BLaER1 (cell line): ENCODE measurements around the gene KIRREL1.
A peak's percentile ranks its signal among the peaks of the same experiment; 100 is the strongest.

Source experiments
- H3K27ac ChIP-seq: shearing (Covaris generic); formaldehyde crosslinking; 2 replicates; pipeline ENCODE4 v1.8.1; 2022
- H3K27me3 ChIP-seq: shearing (Covaris generic); formaldehyde crosslinking; 2 replicates; pipeline ENCODE4 v1.8.1; 2022
- H3K36me3 ChIP-seq: shearing (Covaris generic); formaldehyde crosslinking; 2 replicates; pipeline ENCODE4 v1.8.1; 2022
- H3K4me1 ChIP-seq: shearing (Covaris generic); formaldehyde crosslinking; 2 replicates; pipeline ENCODE4 v1.8.1; 2022
- H3K4me2 ChIP-seq: shearing (Covaris generic); formaldehyde crosslinking; 2 replicates; pipeline ENCODE4 v1.8.1; 2022
- H3K4me3 ChIP-seq: shearing (Covaris generic); formaldehyde crosslinking; 2 replicates; pipeline ENCODE4 v1.8.1; 2022
- H3K9ac ChIP-seq: shearing (Covaris generic); formaldehyde crosslinking; 2 replicates; pipeline ENCODE4 v1.8.1; 2022
- H3K9me3 ChIP-seq: shearing (Covaris generic); formaldehyde crosslinking; 2 replicates; pipeline ENCODE4 v1.8.1; 2022
- H4K20me1 ChIP-seq: shearing (Covaris generic); formaldehyde crosslinking; 2 replicates; pipeline ENCODE4 v1.8.1; 2022
- Cebpa-rat ChIP-seq: shearing (Covaris generic); IDR thresholded peaks from 2 replicates; pipeline ENCODE4 v1.8.1; 2022

KIRREL1 gene

GRCh38 chr1:157959750-157960149, 33.7 kb upstream of the KIRREL1 start:
- Histone ChIP-seq H3K27me3 (no peaks in the 10 kb centered on the region), H3K4me3 (no peak overlapping the region), H3K27ac (no peak overlapping the region), H3K36me3 (no peaks in the 10 kb centered on the region), H3K4me1 (peaks cover 21% of the 10 kb centered on the region), H3K9ac (no peak overlapping the region), H3K9me3 (no peaks in the 10 kb centered on the region), H4K20me1 (no peaks in the 10 kb centered on the region), H3K4me2 (no peak overlapping the region)
- no peak for TF ChIP-seq Cebpa-rat

GRCh38 chr1:157960773-157961172, 32.7 kb upstream of the KIRREL1 start:
- Histone ChIP-seq H4K20me1 (no peaks in the 10 kb centered on the region), H3K4me1 (peaks cover 21% of the 10 kb centered on the region), H3K36me3 (no peaks in the 10 kb centered on the region), H3K9ac (no peak overlapping the region), H3K4me2 (no peak overlapping the region), H3K9me3 (no peaks in the 10 kb centered on the region), H3K27me3 (no peaks in the 10 kb centered on the region), H3K4me3 (no peak overlapping the region), H3K27ac (no peak overlapping the region)
- TF ChIP-seq Cebpa-rat, result no peak

GRCh38 chr1:157961805-157962762, 31.4 kb upstream of the KIRREL1 start:
- no peak for TF ChIP-seq Cebpa-rat
- Histone ChIP-seq H3K9ac (no peak overlapping the region), H3K4me3 (no peak overlapping the region), H3K4me2 (no peak overlapping the region), H3K27me3 (no peaks in the 10 kb centered on the region), H3K36me3 (no peaks in the 10 kb centered on the region), H3K4me1 (peaks cover 16% of the 10 kb centered on the region), H3K9me3 (no peaks in the 10 kb centered on the region), H3K27ac (no peak overlapping the region), H4K20me1 (no peaks in the 10 kb centered on the region)

DNA sequence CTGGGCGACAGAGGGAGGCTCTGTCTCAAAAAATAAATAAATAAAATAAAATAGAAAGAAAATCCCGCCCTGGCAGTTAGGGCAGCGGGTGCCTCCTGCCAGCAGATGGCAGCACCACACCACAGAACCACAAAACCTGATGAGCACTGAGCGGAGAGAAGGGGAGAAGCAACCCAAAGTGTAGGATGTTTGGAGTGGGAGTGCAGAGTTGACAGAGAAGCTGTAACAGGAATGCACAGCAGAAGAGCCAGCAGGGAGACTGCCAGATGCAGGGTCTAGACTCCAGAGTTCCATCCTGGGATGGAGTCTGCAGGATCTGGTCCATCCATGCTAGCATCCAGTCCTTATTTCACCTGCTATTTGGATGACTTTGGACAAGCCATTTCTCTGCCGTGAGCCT, 29.7 kb upstream of the KIRREL1 start:
- Histone ChIP-seq H3K4me1 (peaks cover 25% of the 10 kb centered on the region), H3K36me3 (no peaks in the 10 kb centered on the region), H3K4me2 (peak overlapping the region; percentile 53), H3K4me3 (no peak overlapping the region), H3K27ac (no peak overlapping the region), H3K27me3 (no peaks in the 10 kb centered on the region), H4K20me1 (no peaks in the 10 kb centered on the region), H3K9ac (no peak overlapping the region), H3K9me3 (0 out of 2 replicates have a peak, but pooled peaks cover 4% of the 10 kb centered on the region)
- no peak for TF ChIP-seq Cebpa-rat

DNA sequence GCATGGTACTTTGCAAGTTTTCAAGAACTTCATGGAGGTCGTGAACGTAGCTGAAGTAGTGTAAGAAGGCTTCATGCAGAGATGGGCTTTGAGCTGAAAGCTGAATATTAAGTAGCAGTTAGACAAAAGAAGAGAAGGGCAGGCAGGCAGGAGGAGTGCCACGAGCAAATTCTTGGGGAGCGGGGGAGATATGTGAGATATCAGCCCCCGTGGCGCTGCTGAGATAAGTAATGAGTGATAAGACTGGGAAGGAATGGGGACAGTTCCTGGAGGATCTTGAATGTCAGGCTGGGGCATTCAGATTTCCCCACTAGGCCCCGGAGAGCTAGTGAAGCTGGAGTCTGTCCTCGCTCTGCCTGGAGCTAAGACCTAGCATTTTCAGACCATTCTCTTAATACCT, 27.9 kb upstream of the KIRREL1 start:
- Histone ChIP-seq H3K4me2 (no peak overlapping the region), H3K9ac (no peak overlapping the region), H3K36me3 (no peaks in the 10 kb centered on the region), H4K20me1 (no peaks in the 10 kb centered on the region), H3K4me3 (no peak overlapping the region), H3K4me1 (peaks cover 39% of the 10 kb centered on the region), H3K27me3 (no peaks in the 10 kb centered on the region), H3K27ac (no peak overlapping the region), H3K9me3 (0 out of 2 replicates have a peak, but pooled peaks cover 4% of the 10 kb centered on the region)
- TF ChIP-seq Cebpa-rat, result no peak

GRCh38 chr1:157966031-157966537, 27.4 kb upstream of the KIRREL1 start:
- Histone ChIP-seq H3K9me3 (peaks cover 8% of the 10 kb centered on the region), H3K4me1 (peaks cover 39% of the 10 kb centered on the region)

DNA sequence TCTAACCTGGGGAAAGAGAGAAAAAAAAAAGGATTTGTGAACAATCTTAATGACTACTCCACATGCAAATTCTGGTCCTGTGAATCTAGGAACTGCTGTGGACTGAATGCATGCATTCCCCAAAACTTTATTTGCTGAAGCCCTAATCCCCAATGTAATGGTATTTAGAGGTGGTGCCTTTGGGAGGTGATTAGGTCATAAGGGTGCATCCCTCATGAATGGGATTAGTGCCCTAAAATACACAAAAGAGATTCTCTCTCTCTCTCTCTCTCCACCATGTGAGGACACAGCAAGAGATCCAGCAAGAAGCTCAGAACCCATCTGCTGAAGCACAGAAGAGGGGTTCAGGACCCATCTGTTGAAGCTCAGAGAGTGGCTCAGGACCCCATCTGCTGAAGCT, 26.2 kb upstream of the KIRREL1 start:
- Histone ChIP-seq H4K20me1 (no peaks in the 10 kb centered on the region), H3K27me3 (no peaks in the 10 kb centered on the region), H3K27ac (no peak overlapping the region), H3K36me3 (no peaks in the 10 kb centered on the region; the same call in 1 of the 2 replicates), H3K4me3 (no peak overlapping the region), H3K9ac (no peak overlapping the region), H3K9me3 (peaks cover 20% of the 10 kb centered on the region), H3K4me1 (peaks cover 39% of the 10 kb centered on the region), H3K4me2 (no peak overlapping the region)
- no peak for TF ChIP-seq Cebpa-rat

More at GRCh38 chr1:157966031-157966537, 27.4 kb upstream of the KIRREL1 start:
- Histone ChIP-seq H3K27ac (no peak overlapping the region; the same call in 1 of the 2 replicates), H3K27me3 (no peaks in the 10 kb centered on the region), H3K9ac (no peak overlapping the region), H4K20me1 (no peaks in the 10 kb centered on the region), H3K4me3 (no peak overlapping the region), H3K4me2 (no peak overlapping the region), H3K36me3 (no peaks in the 10 kb centered on the region)
- TF ChIP-seq Cebpa-rat, result no peak

DNA sequence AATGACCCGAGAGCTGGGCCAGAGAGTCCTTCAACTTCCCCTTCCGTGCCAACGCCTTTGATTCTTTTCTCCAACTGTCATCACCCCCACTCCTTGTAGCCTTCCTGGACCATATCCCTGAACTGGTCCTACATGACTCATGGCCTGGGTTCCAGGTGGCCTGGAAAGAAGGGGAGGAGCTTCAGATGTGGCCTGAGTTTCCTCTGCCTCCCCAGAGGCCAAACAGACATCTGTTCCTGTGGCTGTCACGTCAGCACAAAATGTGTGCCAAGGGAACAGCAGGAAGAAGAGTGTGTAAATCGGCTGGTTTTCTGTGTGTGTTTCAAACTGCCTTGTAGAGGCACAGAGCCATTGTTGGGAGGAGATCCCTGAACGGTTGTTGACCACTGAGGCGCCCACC, 24.9 kb upstream of the KIRREL1 start:
- no peak for TF ChIP-seq Cebpa-rat
- H3K27me3 ChIP-seq, result no peaks in the 10 kb centered on the region
- peak overlapping the region; percentile 82 for H3K4me2 ChIP-seq
- H3K9ac ChIP-seq, result peak overlapping the region; percentile 72
- H3K4me1 ChIP-seq, result peaks cover 30% of the 10 kb centered on the region
- H3K36me3 ChIP-seq, result no peaks in the 10 kb centered on the region; the same call in 1 of the 2 replicates
- peaks cover 25% of the 10 kb centered on the region for H3K9me3 ChIP-seq
- peak overlapping the region; percentile 88 for H3K27ac ChIP-seq
- peak overlapping the region; percentile 19; the same call in 1 of the 2 replicates for H3K4me3 ChIP-seq
- no peaks in the 10 kb centered on the region for H4K20me1 ChIP-seq

DNA sequence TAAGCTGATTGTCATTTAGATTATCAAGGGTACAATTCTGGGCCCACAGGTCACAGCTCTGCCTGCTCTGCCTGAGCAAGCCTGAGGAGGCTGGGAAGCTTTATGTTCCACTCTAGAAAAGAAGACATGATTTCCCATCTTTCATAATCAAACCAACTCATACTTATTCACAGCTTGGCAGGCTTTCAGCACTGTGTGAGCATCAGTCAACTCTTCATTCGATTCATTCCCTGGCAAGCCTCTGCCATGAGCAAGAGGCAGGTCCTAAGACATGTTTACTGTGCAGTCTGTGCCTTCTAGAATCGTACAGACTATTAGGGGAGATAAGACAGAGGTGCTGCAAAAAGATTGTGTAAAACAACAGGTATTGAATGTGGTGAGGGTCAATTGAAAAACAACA, 24.5 kb upstream of the KIRREL1 start:
- Histone ChIP-seq H3K4me3 (peak overlapping the region; percentile 19; the same call in 1 of the 2 replicates), H3K4me2 (peak overlapping the region; percentile 82), H3K27ac (peak overlapping the region; percentile 88), H3K27me3 (no peaks in the 10 kb centered on the region), H3K9ac (peak overlapping the region; percentile 72), H3K36me3 (no peaks in the 10 kb centered on the region; the same call in 1 of the 2 replicates), H4K20me1 (no peaks in the 10 kb centered on the region), H3K9me3 (peaks cover 25% of the 10 kb centered on the region), H3K4me1 (peaks cover 26% of the 10 kb centered on the region)
- no peak for TF ChIP-seq Cebpa-rat
